ENCODE measurements around the gene TSFM.
A peak's percentile ranks its signal among the peaks of the same experiment; 100 is the strongest.

TSFM gene

GRCh38 chr12:57837864-57838562 lies 55.4 kb downstream of the TSFM start:
- no peak overlapping the region for H3K4me3 ChIP-seq (ENCODE audit: low read length)
- TF ChIP-seq, protein P1, sequence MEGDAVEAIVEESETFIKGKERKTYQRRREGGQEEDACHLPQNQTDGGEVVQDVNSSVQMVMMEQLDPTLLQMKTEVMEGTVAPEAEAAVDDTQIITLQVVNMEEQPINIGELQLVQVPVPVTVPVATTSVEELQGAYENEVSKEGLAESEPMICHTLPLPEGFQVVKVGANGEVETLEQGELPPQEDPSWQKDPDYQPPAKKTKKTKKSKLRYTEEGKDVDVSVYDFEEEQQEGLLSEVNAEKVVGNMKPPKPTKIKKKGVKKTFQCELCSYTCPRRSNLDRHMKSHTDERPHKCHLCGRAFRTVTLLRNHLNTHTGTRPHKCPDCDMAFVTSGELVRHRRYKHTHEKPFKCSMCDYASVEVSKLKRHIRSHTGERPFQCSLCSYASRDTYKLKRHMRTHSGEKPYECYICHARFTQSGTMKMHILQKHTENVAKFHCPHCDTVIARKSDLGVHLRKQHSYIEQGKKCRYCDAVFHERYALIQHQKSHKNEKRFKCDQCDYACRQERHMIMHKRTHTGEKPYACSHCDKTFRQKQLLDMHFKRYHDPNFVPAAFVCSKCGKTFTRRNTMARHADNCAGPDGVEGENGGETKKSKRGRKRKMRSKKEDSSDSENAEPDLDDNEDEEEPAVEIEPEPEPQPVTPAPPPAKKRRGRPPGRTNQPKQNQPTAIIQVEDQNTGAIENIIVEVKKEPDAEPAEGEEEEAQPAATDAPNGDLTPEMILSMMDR (conservative IDR thresholded peaks at IDR 0.05; ENCODE audit: low read depth, low read length): no peak
- no peak for DNase-seq (ENCODE audit: low read depth)

DNA sequence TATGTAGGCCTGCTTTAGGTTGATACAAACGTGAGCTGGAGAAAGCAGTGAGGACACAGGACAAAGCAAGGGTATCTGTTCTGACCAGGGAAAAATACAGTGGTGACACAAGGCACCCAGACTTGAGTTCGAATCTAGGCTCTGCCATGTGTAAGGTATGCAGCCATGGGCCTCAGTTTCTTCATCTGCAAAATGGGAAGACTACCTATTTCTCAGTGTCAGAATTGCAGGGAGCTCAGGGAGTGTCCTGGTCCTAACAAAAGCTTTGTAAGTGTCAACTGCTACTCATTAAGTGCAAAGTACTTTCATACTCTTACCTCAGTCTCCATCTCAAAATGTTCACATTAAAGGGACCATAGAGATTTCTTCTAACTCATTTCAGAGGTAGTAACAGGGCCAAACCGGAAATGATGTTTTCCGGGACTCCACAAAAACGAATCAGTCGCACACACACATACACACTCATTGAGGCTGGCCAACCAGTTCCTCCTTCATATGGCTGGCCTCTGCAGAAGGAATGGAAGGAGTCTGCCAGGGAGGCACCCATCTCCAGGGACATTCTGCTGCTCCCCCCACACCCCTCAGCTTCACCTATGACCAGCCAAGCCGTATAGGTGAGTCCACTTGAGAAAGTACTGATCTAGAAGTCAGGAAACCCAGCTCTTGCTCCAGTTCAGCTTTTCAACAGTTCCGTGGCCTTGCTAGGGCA lies 56.2 kb downstream of the TSFM start:
- TF ChIP-seq, protein P1 (conservative IDR thresholded peaks at IDR 0.05; ENCODE audit: low read depth, low read length): no peak
- H3K4me3 ChIP-seq (ENCODE audit: low read length): no peak overlapping the region
- no peak for DNase-seq (ENCODE audit: low read depth)

DNA sequence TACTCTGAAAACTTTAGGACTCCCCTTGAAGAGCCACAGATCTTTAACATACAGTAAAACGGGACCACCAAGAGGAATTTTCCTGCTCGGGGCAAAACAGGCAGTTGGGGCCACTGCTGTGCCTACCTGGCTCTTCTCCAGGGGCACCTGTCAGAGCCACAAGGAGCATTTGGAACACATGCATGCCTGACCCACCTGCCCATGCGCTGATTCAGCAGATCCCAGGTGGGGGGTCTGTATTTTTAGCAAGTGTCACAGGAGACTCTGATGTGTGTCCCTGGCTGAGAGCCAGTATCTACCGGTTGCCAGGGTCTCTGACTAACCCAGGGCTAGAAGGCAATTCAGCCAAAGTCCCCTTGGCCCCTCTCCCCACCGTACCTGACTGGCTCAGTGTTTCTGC lies 57.4 kb downstream of the TSFM start:
- no peak for DNase-seq (ENCODE audit: low read depth)
- no peak overlapping the region for H3K4me3 ChIP-seq (ENCODE audit: low read length)
- TF ChIP-seq, protein P1 (conservative IDR thresholded peaks at IDR 0.05; ENCODE audit: low read depth, low read length): no peak

GRCh38 chr12:57840726-57841125 lies 58.1 kb downstream of the TSFM start:
- DNase-seq (ENCODE audit: low read depth): no peak
- H3K4me3 ChIP-seq (ENCODE audit: low read length): no peak overlapping the region
- TF ChIP-seq, protein P1 (conservative IDR thresholded peaks at IDR 0.05; ENCODE audit: low read depth, low read length): no peak

- TF ChIP-seq, protein P1 (conservative IDR thresholded peaks at IDR 0.05; ENCODE audit: low read depth, low read length): no peak
- no peak for DNase-seq (ENCODE audit: low read depth)
- H3K4me3 ChIP-seq (ENCODE audit: low read length): no peak overlapping the region
Measured at GRCh38 chr12:57841445-57841844, 58.9 kb downstream of the TSFM start.

GRCh38 chr12:57842342-57843294 lies 60.0 kb downstream of the TSFM start:
- DNase-seq (ENCODE audit: low read depth): no peak
- TF ChIP-seq, protein P1 (conservative IDR thresholded peaks at IDR 0.05; ENCODE audit: low read depth, low read length): no peak
- H3K4me3 ChIP-seq (ENCODE audit: low read length): peak overlapping the region; percentile 11
